Hepatic stellate cell (primary cell): ENCODE data around the gene ALDH1A3.

Experiments used
- DNase-seq: peaks from one replicate; pipeline ENCODE4 v3.0.0; 2011; ENCODE audit warnings: low spot score

ALDH1A3 gene

DNA sequence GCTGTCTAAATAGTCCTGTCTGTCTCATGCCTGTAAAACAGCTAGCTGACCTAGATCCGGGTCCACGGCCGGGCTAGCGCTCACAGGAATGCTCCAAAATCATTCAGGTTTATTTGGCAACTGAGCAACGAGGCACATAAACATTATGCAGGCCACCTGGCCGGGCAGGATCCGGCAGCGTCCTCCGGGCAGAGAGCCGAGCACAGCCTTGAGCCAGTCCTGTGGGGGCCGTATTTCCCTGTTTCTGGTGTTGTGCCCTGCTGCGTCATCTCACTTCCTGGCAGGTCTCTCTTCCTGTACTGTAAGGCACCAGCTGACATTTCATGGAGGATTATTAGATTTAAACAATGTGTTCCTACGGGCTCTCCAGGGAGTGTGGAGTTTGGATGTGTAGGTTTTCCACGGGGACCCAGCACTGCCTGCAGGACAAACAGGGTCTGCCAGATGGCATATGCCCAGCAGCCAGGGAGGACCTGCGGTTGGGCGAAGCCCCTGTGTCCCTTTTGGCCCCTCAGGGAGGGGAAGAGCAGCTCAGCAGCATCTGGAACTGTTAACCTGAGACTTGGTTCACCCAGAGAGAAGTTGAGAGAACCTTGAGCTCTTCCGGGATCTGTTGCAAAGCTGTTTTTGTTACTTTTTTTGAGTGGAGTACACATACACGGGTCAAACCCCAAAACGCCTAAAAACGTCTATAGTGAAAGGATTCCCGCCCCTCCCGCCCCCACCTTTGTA is 23.0 kb downstream of the ALDH1A3 start:
- no peak for DNase-seq

DNA sequence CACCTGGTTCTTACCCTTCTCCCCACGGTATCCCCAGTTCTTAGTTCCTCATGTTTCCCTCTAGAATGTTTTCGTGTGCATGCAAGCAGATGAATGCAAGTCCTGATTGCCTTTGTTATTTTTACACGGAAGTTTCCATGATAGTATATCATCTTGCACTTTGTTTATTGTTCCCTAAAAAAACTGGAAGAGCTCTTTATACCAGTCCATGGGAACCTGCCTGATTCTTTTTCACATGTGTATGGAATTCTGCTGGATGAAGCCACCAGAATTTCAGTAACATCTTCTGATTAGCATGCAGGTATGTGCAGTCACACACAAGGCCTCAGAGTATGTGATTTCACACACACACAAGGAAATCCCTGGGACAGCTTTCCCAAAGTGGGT is 23.5 kb downstream of the ALDH1A3 start:
- no peak for DNase-seq

DNA sequence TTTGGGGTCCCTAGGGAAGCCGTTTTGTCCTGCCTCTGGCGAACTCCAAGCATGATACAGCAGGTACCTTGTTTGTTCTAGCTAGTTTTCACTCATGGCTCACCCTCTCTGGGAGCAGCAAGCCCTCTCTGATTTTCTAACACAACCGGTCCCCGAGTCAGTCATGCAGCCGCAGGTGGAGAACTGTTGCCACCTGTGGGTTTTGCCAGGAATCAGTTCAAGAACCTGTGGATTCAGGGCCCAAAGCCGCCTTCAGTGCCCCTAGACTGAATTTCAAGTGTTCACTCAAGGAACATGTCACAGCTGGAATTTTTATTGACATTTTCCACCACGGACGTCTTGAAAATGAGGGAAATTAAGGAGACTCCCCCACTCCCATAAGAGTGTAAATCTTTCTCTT is 26.2 kb downstream of the ALDH1A3 start:
- DNase-seq = no peak

DNA sequence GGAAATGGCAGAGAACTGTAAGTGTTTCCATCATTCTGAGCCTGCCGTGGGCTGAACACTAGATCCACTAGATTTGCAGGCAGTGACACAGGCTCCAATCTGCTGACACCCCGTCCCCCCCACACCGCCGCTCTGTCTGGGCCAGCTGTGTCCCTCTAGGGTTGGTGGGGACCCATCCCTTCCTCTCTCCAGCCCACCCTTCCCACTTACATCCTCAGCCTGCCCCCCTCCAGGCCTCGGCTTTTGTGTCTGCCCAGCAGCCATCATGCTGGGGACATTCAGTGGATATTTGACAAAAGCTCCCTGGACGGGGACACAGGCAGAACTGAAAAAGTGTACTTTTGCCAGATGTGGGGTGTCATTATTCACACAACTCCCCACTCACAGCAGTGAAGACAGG is 28.8 kb downstream of the ALDH1A3 start:
- no peak for DNase-seq

DNA sequence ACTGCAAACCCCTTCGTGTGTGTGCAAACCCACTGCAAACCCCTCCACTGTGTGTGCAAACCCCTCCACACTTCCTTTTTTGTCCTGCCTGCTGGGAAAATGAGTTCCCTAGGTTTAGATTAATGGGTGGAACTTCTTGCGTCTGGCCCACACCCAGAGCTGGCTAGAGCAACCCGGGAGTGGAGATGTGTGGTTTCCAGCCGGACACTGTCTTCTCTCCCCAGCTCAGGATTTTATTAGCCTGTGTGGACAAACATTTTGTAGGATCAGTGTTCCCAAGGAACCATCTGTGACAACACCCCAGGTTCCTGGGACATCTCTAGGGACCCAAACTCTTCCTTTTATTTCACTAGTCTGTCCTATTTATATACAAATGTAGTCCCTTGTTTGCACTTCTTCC is 29.9 kb downstream of the ALDH1A3 start:
- DNase-seq = no peak

DNA sequence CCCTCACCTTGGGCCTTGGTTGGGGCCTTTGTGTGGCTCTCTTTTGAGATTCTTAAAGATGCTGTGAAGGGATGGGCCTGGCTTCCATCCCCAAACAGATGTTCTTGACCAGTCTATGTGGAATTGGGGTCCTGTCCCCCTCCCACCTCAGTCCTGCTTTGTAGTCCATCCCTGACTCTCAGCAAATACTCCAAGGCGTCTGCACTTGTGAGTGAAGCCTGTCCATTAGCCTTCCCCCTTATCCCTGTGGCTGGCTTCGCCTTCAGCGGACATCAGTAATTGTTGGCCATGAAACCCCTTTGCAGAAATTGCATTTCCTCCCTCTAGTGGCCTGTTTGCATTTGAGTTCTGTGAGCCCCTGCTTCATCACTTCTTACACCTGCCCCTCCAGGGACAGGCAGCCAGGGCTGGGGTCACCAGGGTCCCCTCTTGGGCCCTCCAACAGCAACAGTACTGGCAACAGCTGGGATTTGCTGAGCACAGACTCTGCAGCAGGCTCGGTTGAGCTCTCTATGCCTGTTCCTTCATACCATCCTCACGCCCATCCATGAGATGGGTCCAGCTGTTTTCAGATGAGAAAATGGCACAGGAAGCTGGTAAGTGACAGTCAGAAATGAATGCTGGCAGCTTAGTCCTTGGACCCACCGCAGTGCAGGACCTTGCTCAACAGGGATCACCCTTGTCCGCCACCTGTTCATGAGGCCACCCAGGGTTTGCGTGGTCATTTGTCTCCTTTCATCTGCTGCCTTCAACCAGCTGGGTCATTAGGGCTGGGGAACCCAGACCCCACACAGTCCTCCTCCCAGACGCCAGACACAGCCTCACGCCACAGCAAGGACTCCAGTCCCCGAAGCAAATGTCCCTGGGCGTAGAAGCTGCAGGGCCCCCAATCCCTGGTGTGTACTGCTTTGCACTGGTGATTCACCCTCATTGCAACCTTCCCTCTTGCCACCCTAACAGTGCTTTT is 30.6 kb downstream of the ALDH1A3 start:
- DNase-seq = no peak

DNA sequence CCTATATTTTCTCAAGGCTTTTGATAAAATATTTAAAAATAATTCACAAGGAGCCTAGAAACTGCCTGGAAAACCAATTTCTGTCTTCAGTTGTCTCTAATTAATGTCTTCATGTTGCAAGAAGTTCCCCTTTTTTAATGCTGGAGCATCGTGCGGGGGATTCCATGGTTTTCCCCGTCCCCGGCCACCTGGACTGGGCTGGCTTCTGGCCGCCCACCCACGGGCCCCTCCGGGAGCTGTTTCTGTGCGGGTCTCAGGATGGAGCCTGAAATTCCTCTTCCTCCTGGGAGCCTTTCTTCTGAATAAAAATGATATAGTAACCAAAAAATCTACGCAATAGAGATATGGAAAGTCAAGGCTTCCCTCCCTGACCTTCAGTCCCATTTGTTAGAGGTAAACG is 31.5 kb downstream of the ALDH1A3 start:
- DNase-seq = no peak

DNA sequence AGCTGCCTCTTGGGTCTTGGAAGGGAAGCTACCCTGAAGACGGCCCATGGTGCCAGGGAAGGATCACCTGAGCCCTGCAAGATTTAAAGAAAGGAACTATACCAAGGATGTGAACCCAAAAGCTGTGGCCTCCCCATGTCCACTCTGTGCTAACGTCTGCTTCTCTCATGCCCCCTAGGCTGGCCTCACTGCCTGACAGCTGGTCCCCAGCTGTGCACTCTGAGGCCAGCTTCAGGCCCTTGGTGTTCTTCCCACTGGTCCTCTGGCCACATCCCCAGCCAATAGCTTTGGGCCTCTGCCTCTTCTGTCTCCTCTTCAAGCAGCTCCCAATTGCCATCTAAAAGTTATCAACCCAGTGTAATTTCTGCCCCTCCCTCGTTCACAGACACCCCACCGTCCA is 34.3 kb downstream of the ALDH1A3 start:
- DNase-seq = no peak

DNA sequence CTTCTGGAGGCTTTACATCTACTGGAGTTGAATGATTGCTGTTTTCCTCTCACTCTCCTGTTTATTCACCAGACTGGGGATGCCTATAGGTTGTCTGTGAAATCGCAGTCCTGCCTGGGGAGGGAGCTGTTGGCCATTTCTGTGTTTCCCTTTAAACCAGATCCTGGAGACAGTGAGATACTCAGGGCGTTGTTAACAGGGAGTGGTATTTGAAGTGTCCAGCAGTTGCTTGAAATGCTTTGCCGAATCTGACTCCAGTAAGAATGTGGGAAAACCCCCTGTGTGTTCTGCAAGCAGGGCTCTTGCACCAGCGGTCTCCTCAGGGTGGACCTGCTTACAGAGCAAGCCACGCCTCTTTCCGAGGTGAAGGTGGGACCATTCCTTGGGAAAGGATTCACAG is 35.2 kb downstream of the ALDH1A3 start:
- DNase-seq = no peak

DNA sequence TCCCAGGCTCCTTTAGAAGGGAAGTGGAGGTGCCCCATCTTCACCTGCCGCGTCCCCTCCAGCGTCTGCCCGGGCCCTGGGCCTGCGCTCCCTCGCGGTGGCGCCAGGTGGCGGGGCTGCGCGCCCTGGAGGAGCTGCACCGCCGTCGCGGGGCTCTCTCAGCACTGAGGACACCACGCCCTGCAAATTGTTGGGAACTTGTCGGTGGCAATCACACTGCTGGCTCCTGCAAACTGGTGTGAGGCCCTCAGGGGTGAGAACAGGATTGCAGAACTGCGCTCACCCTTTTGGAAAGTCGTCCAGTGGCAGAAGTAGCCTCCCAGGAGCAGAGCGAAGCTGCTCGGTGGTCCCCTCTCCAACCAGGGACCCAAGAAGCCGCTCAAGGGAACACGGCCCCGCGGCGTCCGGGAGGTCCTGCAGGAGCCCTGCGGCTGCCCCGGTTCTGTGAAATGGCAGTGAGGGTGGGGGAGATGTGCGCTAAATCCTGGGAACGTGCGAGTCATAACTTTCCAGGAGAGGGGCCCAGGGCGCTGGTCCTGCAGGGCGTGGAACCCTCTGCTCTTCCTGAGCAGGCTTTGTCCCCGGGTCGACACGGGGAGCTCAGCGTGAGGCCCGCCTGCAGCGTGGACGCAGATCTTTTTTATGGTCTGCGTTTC is 38.5 kb downstream of the ALDH1A3 start:
- DNase-seq = peak; percentile 62

DNA sequence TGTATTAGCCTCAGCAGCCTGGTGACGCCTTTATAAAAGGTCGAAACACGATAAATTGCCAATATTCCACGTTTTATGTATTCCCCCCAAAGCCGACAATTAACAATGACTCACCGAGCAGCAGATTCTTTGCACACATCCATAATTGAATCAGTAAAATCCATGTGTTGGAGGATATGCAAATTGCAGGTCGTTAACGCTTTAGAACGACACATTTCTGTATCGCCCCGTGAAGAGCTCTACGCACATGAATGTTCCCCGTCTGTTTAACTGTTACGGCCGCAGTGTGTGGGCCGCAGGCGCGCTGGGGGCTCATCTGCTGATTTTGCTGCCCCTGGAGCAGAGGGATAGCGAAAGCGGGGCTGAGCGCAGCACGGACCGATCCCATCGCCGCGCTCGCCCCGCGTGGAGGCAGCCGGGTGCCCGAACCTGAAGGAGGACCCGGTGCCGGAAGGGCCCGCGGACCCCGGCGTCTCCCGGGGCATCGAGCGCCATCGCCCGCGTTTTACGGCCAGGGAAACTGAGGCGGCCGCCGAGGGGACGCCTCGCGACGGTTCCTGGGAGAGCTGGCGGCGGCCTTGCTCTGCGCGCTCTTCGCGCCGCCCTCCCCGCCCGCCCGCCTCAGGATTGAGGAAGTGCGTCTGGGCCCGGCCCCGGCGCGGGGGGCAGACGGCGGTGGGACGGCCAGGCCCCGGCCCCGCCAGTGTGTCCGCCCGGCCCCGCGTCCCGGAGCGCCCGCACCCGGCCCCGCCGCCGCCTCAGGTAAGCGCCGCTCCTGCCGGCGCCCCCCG is 39.3 kb downstream of the ALDH1A3 start, which contains the start of gene LRRK1:
Gene LRRK1, plus strand, starts transcription at position 668 of the 791 bp plus-strand sequence. CDS start 5,276 bp downstream, outside the sequence.
- DNase-seq = no peak

DNA sequence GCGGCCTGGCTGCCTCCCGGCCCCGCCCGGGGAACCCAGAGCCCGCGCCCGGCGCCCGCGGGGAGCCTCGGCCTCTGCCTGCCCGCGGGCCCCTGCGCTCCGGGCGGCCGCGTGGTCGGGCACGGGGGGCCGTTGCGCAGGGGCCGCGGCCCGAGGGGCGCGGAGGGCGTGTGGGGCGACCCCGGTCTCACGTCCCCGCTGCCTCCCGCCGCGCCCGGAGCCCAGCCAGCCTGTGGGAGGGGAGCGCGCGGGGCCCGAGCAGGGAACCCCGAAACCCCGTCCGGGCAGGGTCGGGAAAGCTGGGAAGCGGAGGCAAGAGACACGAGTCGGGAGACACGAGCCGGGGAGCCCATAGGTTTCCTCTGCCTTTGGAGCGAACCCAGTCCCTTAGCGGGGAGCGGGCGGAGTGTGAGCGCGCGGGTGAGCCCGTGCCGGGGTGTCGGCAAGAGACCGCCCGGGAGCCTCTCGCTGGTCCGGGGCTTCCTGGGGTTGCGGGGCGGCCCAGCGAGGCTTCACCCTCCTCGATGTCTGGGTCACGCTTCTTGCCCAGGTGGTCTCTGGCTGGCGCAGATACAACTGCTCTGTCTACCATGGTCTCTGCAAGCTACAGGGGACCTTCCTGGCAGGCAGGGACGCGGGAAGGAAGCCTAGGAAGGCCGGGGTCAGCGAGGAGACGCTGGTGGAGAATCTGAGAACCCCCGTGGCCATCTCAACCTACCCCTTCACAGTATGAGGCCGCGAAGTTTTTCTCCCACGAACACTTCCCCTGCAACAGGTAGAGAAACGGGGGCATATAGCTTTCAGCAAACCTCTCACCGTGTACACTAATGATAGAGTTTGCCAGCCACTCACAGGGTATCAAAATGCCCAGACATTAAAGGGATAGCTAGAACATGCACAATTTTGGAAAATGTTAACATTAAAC is 40.1 kb downstream of the ALDH1A3 start:
- no peak for DNase-seq

DNA sequence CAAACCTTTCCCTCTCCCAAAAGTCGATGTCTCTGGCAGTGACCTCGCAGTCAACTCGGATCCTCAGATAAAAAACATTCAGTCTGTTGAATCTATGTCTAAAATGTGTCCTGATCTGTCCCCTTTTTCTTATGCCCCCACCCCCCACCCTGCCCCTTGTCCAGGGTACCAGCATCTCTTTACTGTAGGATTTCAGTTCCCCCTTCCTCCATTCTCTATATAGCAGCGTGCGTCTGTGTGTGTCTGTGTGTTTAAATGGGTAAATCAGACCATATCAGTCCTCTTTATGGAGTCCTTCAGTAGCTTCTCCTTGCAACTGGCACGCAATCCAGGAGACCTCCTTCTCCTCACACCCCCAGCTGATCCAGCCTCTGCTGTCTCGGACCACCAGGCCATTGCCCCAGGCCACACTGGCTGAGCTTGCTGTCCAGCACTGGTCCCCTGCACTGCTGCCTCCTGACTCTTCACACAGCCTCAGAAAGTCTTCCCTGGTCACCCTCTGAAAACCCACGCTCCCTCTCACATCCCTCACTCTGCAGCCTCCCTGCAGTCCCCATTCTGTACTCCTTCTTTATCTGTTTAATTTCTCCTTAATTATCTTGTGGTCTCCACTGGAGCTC is 41.0 kb downstream of the ALDH1A3 start:
- no peak for DNase-seq

DNA sequence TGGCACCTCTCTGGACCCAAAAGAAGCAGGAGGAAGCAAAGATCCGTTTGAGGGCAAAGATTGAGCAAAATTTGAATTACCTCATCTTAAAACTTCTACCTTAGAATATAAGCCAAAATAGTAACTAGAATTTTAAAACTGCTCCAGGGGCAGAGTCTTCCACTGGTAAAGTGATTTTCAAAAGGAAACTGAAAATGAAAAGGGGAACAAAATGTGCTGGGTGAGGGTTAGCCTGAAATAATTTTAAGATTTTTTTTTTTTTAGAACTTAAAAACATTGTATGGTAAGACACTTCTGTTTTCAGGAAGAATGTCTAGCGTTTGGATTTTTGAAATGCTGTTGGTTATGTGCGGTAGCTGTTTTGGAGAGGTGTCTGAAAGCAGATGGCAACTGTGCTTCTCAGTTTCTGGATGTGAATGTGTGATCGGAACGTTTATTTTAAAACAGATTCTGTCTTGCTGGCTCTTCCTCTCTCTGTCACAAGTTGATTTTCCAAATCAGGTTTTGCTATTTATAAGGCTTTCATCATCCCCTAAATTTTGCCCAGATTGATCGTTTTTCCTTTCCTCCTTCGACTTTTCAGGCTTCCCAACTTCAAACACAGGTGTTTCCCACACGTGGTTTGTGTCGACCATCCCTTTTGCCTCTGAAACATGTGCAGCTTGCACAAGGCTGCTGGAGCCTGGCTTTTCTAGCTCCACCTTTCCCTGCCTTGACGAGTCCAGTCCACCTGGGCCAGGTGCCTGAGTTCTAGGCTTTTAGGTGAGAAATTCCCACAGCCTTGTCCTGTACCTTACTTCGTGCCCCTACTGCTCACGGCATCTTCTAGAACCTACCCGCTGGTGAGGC is 42.8 kb downstream of the ALDH1A3 start:
- no peak for DNase-seq

DNA sequence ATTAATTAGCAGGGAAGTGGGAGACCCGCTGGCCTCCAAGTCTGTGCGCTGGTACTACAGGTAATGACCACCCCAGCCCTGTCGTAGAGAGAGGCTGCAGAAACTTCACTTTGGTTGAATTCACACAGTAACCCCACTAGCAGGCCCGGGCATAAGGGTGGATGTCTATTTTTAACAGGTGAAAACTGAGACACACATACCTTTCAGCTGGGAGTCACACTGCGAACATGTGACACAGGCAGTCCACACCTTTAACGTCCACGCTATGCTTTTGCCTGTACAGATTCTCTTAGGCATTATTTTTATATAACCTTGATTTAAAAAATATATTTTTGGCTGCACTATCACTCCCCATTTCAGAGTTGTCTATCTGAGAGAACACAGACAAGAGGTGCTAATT is 43.4 kb downstream of the ALDH1A3 start:
- DNase-seq = no peak

DNA sequence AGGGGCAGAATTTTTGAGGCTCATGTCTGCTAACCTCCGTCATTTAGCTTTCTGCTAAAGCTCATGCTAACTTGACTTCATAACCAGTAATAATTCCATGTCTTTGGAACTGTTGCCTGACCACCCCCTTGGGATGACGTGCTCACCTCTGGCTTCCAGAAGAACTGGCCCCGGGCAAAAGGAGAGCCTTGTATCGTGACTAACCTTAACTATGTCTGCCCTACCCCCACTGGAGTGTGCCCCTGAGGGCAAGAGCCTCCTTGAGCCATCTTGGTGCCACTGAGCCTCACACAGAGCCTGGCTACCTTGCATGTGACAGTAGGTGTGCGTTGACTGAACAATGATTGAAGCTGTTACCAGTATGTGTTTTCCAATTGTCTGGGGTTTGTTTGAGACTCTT is 44.3 kb downstream of the ALDH1A3 start:
- DNase-seq = no peak

DNA sequence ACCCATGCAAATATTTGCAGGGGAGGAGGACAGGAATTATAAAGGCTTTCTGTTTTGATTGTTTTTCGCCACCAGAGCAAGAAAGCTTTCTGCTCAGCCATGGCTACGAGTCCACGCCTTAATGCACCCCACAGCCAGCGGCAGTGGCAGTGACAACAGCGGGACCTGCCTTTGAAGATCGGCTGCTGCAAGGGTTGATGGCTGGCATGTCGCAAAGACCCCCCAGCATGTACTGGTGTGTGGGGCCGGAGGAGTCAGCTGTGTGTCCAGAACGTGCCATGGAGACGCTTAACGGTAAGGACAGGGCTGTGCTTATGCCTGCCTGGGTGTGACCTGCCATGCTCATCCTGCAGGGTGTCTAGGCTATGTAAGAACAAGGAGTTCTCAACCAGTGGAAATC is 44.8 kb downstream of the ALDH1A3 start:
- no peak for DNase-seq

DNA sequence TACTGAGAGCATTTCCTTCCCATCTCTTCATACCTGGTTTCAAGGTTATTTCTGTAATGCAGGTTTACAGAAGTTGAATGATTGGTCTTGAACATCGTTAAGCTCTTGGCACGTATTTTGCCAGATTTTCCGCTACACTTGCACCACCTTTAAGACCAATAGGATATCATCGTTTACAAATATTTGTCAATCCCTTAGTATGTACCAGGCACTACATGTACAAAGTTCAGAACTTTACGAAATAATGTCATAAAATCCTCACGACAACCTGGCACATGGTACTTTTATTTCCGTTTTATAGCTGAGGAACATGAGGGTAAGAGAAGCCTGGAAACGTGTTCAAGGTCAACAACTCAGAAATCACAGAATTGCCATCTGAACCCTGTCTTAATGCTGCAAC is 45.8 kb downstream of the ALDH1A3 start:
- DNase-seq = no peak

DNA sequence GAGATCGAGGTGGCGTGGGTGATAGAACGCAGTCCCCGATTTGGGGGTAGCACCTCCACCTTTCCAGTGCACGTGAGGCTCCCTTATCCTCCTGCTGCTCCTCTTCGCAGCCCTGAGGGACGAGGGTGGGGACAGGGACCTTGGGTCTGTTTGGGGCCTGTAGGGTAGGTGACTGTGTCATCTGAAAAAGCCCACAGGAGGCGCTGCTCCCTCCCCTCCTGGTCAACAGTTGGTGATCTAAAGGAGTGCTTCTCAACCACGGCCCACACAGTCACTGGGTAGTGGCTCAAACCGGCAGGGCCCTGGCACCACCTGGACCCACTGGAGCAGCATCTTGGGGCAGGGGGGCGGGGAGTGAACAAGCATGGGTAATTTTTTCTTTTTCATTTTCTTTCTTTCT is 46.6 kb downstream of the ALDH1A3 start:
- DNase-seq = no peak
